GM20000 (cell line): ENCODE data around the gene CUL2.

Experiments used
- DNase-seq: peaks from one replicate; pipeline ENCODE4 v3.0.0; 2012; ENCODE audit warnings: low spot score
- CTCF ChIP-seq: IDR thresholded peaks from 2 replicates; pipeline ENCODE4 v1.5.1; 2012; ENCODE audit warnings: mild to moderate bottlenecking, control low read depth; ENCODE audit errors: extremely low read depth, missing control alignments

Gene CUL2

GRCh38 chr10:35041502-35041879 is 48.6 kb downstream of the CUL2 start:
- no peak for DNase-seq

GRCh38 chr10:35040760-35041501 is 49.2 kb downstream of the CUL2 start:
- TF ChIP-seq CTCF = no peak
- no peak for DNase-seq

More at GRCh38 chr10:35041502-35041879, 48.6 kb downstream of the CUL2 start:
- no peak for TF ChIP-seq CTCF

DNA sequence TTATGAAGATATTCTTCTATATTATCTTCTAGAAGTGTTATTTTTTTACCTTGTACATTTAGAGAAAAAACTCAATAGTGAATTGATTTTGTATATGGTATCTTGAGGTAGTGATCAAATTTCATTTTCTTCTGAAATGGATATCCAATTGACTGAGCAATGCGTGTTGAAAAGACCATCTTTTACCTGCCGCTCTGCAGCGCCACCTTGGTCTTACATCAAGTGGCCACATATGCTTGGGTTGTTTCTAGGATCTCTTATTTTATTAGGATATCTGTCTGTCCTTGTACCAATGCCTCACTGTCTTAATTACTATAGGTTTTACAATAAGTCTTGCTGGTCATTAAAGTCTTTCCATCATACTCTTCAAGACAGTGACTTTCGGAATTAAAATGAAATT is 53.0 kb downstream of the CUL2 start:
- no peak for DNase-seq

DNA sequence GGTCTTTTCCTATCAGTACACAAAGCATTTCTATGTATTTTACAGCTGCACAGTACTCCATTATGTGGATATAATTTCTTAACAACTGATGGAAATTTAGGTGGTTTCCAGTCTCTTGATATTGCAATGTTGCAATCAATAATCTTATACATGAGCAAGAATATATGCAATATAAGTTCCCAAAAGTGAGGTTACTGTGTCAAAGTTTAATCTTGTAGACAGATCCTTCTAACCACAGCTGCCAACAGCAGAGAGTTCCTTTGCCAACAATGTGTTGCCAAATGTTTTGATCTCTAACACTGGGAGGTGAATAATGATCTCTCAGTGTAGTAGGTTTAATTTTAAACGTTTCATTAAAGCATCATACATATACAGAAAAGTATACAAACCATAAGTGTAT is 54.5 kb downstream of the CUL2 start:
- DNase-seq = no peak
- no peak for TF ChIP-seq CTCF

More for the DNA sequence above, 53.0 kb downstream of the CUL2 start:
- no peak for TF ChIP-seq CTCF

DNA sequence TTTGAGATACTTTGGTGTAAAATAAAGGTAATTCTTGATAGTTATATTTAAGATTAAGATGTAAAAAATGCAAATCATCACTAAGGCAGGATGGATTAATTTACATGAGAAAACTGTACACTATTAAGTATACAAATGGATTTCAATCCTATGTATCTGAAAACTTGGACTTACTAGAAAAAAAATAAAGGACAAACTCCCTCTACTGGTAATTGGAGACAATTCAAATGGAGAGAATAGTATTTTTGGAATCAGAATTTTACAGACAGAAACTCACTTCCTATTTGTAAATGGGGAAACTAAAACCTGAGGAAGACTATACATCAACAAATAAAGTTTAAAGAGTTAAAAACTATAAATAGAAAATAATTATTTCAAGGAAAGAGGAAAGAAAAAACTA is 62.6 kb downstream of the CUL2 start:
- DNase-seq = no peak

GRCh38 chr10:35025916-35026315 is 64.2 kb downstream of the CUL2 start:
- DNase-seq = no peak

More for the DNA sequence above, 62.6 kb downstream of the CUL2 start:
- no peak for TF ChIP-seq CTCF

DNA sequence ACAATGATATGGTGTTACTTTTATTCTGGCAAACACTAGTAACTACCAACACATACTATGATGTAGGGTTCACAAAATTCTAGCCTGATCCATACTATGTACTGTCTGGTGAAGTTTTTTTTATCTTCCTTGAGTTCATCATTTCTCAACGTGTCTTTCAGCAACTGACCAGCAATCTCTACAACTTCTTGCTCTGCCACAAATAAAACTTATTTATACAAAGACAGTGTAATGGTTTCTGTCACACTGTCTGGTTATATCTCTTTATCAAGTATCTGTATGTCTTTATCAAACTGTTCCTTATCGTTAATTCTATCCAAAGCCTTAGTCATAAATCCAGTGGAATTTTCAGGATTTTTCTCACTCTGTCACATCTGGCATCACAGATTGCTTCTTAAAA is 69.7 kb downstream of the CUL2 start:
- DNase-seq = no peak
- no peak for TF ChIP-seq CTCF

More at GRCh38 chr10:35025916-35026315, 64.2 kb downstream of the CUL2 start:
- TF ChIP-seq CTCF = no peak
